ENCODE measurements around the gene CRYL1.

DNA sequence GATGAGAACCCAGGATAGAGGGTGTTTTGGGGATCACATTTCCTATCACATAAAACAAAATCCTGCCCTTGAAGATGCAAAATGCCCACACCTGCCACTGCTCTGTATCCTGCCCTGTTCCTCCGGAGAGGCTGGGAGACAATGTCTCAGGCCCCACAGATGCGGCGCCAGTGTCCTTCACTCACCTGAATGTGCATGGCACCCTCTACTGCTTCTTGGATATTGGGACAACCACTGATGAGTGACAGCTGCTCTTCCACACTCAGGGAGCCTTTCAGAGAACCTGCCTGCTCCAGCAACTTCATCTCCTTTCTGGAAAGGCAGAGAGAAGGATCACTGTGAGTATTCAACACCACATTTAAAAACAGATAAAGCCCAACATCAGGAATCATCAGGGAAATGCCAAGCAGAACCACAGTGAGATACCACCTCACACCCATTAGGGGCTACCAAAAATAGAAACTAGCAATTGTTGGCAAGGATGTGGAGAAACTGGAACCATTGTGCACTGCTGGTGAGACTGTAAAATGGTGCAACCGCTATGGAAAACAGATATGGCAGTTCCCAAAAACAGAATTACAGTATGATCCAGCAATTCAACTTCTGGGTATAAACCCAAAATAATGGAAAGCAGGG lies 36.4 kb downstream of the CRYL1 start:
- TF ChIP-seq, protein P1, sequence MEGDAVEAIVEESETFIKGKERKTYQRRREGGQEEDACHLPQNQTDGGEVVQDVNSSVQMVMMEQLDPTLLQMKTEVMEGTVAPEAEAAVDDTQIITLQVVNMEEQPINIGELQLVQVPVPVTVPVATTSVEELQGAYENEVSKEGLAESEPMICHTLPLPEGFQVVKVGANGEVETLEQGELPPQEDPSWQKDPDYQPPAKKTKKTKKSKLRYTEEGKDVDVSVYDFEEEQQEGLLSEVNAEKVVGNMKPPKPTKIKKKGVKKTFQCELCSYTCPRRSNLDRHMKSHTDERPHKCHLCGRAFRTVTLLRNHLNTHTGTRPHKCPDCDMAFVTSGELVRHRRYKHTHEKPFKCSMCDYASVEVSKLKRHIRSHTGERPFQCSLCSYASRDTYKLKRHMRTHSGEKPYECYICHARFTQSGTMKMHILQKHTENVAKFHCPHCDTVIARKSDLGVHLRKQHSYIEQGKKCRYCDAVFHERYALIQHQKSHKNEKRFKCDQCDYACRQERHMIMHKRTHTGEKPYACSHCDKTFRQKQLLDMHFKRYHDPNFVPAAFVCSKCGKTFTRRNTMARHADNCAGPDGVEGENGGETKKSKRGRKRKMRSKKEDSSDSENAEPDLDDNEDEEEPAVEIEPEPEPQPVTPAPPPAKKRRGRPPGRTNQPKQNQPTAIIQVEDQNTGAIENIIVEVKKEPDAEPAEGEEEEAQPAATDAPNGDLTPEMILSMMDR (IDR thresholded peaks at IDR 0.05; ENCODE audit: insufficient read depth, low read length, poor library complexity, severe bottlenecking), result peak; percentile 26
- no peak for TF ChIP-seq EZH2phosphoT487 (conservative IDR thresholded peaks at IDR 0.05; ENCODE audit: low read length)

Data from SU-DHL-6 (cell line).